Kidney (tissue), 14 donors: ENCODE results near the gene LTA4H. TPM values are rescaled to one million over a fixed set of nuclear protein-coding genes. Genes with fewer than 3 reads are reported as not detected.

Source experiments
- DNase-seq, 5 donors: peaks; one replicate each; pipeline ENCODE4 v3.0.0-alpha.2; 2013 to 2020
- FAIRE-seq: peaks from 2 replicates; lab custom pipeline; 2012; peaks lifted over from hg19 to GRCh38; lab: Jason Lieb, UNC
- H3K27ac ChIP-seq, 2 donors: one replicate each; pipeline ENCODE4 v1.7.0; 2013; ENCODE audit warnings: low read depth in 2 of 2, low read length in 2 of 2, inconsistent platforms in 1 of 2
- H3K27me3 ChIP-seq: one replicate; pipeline ENCODE4 v1.7.1; 2013; ENCODE audit warnings: low read length, inconsistent platforms; ENCODE audit not compliant: control insufficient read depth, insufficient read depth
- H3K36me3 ChIP-seq, 3 donors: one replicate each; pipeline versions ENCODE4 v1.7.0 to v1.7.1; 2013; ENCODE audit warnings: low read length in 3 of 3, control low read depth in 1 of 3, inconsistent platforms in 1 of 3; ENCODE audit not compliant: insufficient read depth in 3 of 3, control insufficient read depth in 2 of 3
- H3K4me1 ChIP-seq, 3 donors: one replicate each; pipeline versions ENCODE4 v1.7.0 to v1.7.1; 2013; ENCODE audit warnings: low read length in 3 of 3, inconsistent platforms in 1 of 3, low read depth in 1 of 3; ENCODE audit not compliant: control insufficient read depth in 2 of 3, insufficient read depth in 2 of 3
- H3K4me3 ChIP-seq, 3 donors: one replicate each; pipeline versions ENCODE4 v1.7.0 to v1.8.1; 2013; ENCODE audit warnings: low read length in 3 of 3, control low read depth in 1 of 3, inconsistent platforms in 1 of 3
- H3K9ac ChIP-seq, 3 donors: one replicate each; pipeline versions ENCODE4 v1.7.0 to v1.7.1; 2013; ENCODE audit warnings: low read length in 3 of 3, control low read depth in 1 of 3, inconsistent platforms in 1 of 3
- H3K9me3 ChIP-seq, 3 donors: one replicate each; pipeline versions ENCODE4 v1.7.0 to v1.7.1; 2013; ENCODE audit warnings: low read length in 3 of 3, control low read depth in 1 of 3, inconsistent platforms in 1 of 3; ENCODE audit not compliant: control insufficient read depth in 2 of 3, insufficient read depth in 1 of 3
- intact Hi-C: fragments of 100-400 bp; cut with DNase I; formaldehyde crosslinking; loops from one replicate; pipeline ENCODE4 v1.11.1; 2022
- polyA plus RNA-seq: library from polyadenylated mRNA; stranded (reverse); fragments of 350-450 nt; fragmentation: Illumina TruSeq; extraction: RNeasy Lipid Tissue Mini Kit (QIAGEN cat#74804); gene quantifications from one replicate; pipeline ENCODE4 v1.2.3, GENCODE V29; 2014; ENCODE audit warnings: low read depth, low replicate concordance; ENCODE audit not compliant: insufficient read depth
- total RNA-seq: library from RNA; stranded (reverse); fragmentation: NEBNext Ultra II Directional; extraction: Animal tissue kit (Norgen Biotek cat#: 25700); gene quantifications from one replicate; pipeline ENCODE4 v1.2.1, GENCODE V29; 2021
- TF ChIP-seq, protein P1 (sequence below): IDR thresholded peaks from 3 replicates; pipeline ENCODE4 v1.5.1; 2012; ENCODE audit warnings: mild to moderate bottlenecking, moderate library complexity, borderline replicate concordance; ENCODE audit not compliant: insufficient read depth; ENCODE audit errors: extremely low read depth
- donor health status: control.
- donor health status: control.
- donor health status: control.
- donor health status: control.
- donor health status: control.
- donor health status: DM: yes; HTN: yes; CAD: no.
- donor health status: Normal renal cell carcinoma (clear cell type).

Gene LTA4H
- total and polyA plus RNA-seq, 2 donors from 2014 or later = 56.5 to 57.4 TPM

DNA sequence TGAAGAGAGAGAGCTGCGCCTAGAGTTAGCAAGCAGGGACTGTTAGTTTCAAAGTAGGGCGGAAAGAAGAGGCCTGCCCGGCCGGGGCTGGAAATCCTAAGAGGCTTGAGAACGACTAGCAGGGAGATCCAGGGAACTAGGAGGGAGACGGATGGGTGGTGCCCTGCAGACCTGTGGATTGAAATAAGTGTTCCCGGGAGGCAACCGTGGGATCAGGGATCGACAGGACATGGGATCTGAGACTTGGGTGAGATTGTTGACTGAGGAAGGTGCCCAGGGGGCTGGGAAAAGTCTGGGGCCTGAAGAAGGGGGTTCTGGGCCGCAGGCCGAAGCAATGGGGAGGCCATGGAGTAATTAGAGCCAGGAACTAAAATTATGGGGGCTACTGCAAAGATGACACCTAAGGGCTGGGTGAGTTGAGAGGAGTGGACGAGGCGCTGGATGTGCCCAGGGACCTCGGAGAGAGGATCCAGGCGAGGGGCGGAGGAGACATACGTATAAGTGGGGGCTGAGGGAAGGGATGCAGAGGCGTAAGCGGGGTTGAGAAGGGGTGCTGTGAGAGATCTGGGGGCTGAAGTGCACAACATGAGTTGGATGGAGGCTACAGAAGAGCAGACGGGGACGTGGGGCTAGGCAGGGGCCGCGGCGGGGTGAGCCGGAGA is 635 bp downstream of the LTA4H start:
- FAIRE-seq (no peak), DNase-seq (peak in 4 of 5 donors; percentile 40 to 68 (median 64))
- TF ChIP-seq, protein P1, sequence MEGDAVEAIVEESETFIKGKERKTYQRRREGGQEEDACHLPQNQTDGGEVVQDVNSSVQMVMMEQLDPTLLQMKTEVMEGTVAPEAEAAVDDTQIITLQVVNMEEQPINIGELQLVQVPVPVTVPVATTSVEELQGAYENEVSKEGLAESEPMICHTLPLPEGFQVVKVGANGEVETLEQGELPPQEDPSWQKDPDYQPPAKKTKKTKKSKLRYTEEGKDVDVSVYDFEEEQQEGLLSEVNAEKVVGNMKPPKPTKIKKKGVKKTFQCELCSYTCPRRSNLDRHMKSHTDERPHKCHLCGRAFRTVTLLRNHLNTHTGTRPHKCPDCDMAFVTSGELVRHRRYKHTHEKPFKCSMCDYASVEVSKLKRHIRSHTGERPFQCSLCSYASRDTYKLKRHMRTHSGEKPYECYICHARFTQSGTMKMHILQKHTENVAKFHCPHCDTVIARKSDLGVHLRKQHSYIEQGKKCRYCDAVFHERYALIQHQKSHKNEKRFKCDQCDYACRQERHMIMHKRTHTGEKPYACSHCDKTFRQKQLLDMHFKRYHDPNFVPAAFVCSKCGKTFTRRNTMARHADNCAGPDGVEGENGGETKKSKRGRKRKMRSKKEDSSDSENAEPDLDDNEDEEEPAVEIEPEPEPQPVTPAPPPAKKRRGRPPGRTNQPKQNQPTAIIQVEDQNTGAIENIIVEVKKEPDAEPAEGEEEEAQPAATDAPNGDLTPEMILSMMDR = no peak
- H3K27ac ChIP-seq = peak overlapping the region; percentile 85 to 90
- H3K36me3 ChIP-seq = no peaks in the 10 kb centered on the region
- H3K4me3 ChIP-seq = peak overlapping the region; percentile 99 to 100 (median 100)
- H3K9me3 ChIP-seq = no peaks in the 10 kb centered on the region
- peak overlapping the region; percentile 88 to 100 (median 93) for H3K9ac ChIP-seq
- no peaks in the 10 kb centered on the region for H3K27me3 ChIP-seq
- intact Hi-C loops = no loop called here
- peaks cover 4 to 10% (median 6%) of the 10 kb centered on the region in 3 donors for H3K4me1 ChIP-seq

DNA sequence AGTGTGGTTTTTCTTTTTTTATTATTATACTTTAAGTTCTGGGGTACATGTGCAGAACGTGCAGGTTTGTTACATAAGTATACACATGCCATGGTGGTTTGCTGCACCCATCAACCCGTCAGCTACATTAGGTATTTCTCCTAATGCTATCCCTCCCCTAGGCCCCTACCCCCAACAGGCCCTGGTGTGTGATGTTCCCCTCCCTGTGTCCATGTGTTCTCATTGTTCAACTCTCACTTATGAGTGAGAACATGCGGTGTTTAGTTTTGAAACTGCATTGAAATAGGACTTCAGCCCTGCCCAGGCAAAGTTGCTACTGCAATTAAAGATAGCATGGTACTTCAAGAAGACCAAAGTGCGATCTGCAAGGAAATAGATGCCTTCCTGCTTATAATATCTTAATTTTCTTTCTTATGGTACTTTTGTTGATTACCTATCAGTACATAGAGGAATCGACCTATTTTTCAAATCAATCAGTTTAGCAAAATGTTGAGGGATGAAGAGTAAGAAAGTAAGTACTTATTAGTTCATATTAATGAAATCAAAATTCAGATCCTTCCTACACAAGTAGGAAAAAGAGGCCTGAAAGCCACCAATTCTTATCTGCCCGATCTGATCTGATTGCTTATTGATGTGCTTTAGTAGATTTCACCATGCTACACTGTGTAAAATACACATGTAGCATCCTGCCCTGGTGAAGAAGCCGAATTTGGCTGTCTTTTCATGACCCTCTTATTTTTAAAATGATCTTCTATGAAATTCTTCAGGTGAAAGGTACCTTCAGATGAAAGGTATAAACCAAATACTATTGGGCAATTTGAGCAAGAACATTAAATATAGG is 1.6 kb downstream of the LTA4H start:
- peaks cover 4 to 10% (median 6%) of the 10 kb centered on the region in 3 donors for H3K4me1 ChIP-seq
- no peaks in the 10 kb centered on the region for H3K9me3 ChIP-seq
- DNase-seq = no peak
- TF ChIP-seq, protein P1 = no peak
- H3K4me3 ChIP-seq = peak overlapping the region; percentile 22 to 100 (median 99)
- H3K9ac ChIP-seq = peak overlapping the region in 2 of 3 donors; percentile 10 to 93
- no peaks in the 10 kb centered on the region for H3K27me3 ChIP-seq
- intact Hi-C loops = no loop called here
- H3K27ac ChIP-seq = no peak overlapping the region
- no peak for FAIRE-seq
- no peaks in the 10 kb centered on the region for H3K36me3 ChIP-seq

DNA sequence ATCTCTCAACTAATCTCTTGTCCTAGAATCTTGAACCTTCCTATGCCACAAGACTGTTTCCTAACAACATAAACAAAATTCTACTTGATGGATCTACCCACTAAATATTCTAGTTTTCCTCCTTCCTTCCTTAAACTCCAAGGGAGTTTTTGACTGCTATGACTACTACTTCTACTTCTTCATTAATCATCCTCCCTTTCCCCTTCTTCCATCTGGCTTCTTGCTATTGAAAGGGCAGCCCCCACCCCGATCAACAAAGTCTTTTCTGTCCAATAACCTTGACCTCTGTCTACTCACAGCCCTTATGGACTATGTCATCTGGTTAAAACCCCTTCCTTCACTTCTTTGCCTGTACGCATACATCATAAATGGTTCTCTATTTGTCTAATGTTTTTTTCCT is 5.6 kb downstream of the LTA4H start:
- Histone ChIP-seq H3K27ac (no peak overlapping the region), H3K36me3 (peaks cover 0 to 12% (median 3%) of the 10 kb centered on the region in 3 donors), H3K27me3 (no peaks in the 10 kb centered on the region), H3K9ac (no peak overlapping the region), H3K9me3 (no peaks in the 10 kb centered on the region), H3K4me1 (peaks cover 4 to 10% (median 6%) of the 10 kb centered on the region in 3 donors), H3K4me3 (no peak overlapping the region)
- FAIRE-seq (no peak), DNase-seq (no peak)
- TF ChIP-seq, protein P1 = no peak
- intact Hi-C loops = no loop called here
